Gastroesophageal sphincter (tissue), 3 donors: ENCODE results near the gene F2RL3.

Experiments used
- POLR2AphosphoS5 ChIP-seq: sonication (generic); formaldehyde crosslinking; IDR thresholded peaks from one replicate; pipeline ENCODE4 v1.6.1; 2017; ENCODE audit warnings: antibody characterized with exemption
- TF ChIP-seq, protein P1 (sequence below), 4 experiments: fragments of 200-600 bp in 2 of 4; fragments of 450-650 bp in 2 of 4; sonication (generic) in 1 of 4; IDR thresholded peaks; one replicate each; pipeline ENCODE4 v1.5.1; 2017 to 2019; ENCODE audit warnings: antibody characterized with exemption in 4 of 4, mild to moderate bottlenecking in 2 of 4, moderate library complexity in 2 of 4

DNA sequence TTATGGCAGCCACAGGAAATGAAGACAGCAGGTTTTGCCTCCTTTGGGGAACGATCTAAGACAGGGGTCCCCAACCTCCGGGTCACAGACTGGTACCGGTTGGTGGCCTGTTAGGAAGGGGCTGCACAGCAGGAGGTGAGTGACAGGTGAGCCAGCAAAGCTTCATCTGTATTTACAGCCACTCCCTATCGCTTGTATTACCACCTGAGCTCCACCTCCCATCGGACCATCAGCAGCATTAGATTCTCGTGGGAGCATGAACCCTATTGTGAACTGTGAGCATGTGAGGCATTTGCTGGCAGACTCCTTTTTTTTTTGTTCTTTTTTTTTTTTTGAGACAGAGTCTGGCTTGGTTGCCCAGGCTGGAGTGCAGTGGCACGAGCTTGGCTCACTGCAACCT lies 22.2 kb downstream of the F2RL3 start:
- no peak for TF ChIP-seq POLR2AphosphoS5
- TF ChIP-seq, protein P1, sequence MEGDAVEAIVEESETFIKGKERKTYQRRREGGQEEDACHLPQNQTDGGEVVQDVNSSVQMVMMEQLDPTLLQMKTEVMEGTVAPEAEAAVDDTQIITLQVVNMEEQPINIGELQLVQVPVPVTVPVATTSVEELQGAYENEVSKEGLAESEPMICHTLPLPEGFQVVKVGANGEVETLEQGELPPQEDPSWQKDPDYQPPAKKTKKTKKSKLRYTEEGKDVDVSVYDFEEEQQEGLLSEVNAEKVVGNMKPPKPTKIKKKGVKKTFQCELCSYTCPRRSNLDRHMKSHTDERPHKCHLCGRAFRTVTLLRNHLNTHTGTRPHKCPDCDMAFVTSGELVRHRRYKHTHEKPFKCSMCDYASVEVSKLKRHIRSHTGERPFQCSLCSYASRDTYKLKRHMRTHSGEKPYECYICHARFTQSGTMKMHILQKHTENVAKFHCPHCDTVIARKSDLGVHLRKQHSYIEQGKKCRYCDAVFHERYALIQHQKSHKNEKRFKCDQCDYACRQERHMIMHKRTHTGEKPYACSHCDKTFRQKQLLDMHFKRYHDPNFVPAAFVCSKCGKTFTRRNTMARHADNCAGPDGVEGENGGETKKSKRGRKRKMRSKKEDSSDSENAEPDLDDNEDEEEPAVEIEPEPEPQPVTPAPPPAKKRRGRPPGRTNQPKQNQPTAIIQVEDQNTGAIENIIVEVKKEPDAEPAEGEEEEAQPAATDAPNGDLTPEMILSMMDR (IDR thresholded peaks at IDR 0.05): no peak
